Measurements from ENCODE around the gene GSE1. TPM values are rescaled to one million over a fixed set of nuclear protein-coding genes. Genes with fewer than 3 reads are reported as not detected.

Gene GSE1
- total RNA-seq, 4 donors from 2014 or later, result 45.1 to 89.3 (median 71.3) TPM

DNA sequence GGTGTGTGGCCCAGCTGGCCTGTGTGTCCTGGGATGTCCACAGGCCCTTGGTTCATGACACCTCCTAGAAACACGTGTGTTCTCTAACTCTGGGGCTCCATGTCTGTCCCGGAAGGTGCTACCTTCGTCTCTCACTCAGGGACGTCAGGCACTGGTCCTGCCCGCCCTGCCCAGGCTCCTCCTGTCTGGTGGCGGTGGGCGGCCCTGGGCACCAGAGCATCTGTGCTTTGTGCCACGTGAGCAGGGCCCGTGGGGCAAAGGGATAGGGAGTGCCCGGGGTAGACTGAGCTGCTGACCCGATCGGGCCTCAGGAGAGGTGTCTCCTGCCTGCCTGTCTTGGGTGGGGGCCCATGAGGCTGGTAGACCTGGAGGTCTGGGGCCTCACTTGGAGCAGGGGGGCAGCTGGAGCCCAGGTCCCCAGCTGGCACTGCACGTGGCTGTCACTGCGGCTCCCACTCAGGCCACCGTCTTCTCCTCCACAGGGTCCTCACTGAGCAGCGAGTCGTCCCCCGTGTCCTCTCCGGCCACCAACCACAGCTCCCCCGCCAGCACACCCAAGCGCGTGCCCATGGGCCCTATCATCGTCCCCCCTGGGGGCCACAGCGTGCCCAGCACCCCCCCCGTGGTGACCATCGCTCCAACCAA, 35.1 kb downstream of the GSE1 start:
- no peak overlapping the region for H3K27ac ChIP-seq
- H3K36me3 ChIP-seq, result peaks cover 0 to 9% of the 10 kb centered on the region in 2 donors
- no peak overlapping the region for H3K4me3 ChIP-seq
- H3K27me3 ChIP-seq, result no peaks in the 10 kb centered on the region
- no peaks in the 10 kb centered on the region for H3K9me3 ChIP-seq
- in situ Hi-C loops (cut with MboI; ENCODE audit: low sequenced_read_pairs in 4 of 4) (no loop called here), intact Hi-C loops (cut with DNase I; ENCODE audit: low total_unique reads) (no loop called here)
- peaks cover 9 to 12% of the 10 kb centered on the region in 2 donors for H3K4me1 ChIP-seq
- DNase-seq (no peak), ATAC-seq (no peak)
- TF ChIP-seq POLR2A (IDR thresholded peaks at IDR 0.05), result no peak
- TF ChIP-seq, protein P1, sequence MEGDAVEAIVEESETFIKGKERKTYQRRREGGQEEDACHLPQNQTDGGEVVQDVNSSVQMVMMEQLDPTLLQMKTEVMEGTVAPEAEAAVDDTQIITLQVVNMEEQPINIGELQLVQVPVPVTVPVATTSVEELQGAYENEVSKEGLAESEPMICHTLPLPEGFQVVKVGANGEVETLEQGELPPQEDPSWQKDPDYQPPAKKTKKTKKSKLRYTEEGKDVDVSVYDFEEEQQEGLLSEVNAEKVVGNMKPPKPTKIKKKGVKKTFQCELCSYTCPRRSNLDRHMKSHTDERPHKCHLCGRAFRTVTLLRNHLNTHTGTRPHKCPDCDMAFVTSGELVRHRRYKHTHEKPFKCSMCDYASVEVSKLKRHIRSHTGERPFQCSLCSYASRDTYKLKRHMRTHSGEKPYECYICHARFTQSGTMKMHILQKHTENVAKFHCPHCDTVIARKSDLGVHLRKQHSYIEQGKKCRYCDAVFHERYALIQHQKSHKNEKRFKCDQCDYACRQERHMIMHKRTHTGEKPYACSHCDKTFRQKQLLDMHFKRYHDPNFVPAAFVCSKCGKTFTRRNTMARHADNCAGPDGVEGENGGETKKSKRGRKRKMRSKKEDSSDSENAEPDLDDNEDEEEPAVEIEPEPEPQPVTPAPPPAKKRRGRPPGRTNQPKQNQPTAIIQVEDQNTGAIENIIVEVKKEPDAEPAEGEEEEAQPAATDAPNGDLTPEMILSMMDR (IDR thresholded peaks at IDR 0.05 in 4 of 5, conservative IDR thresholded peaks at IDR 0.05 in 1 of 5), result no peak

DNA sequence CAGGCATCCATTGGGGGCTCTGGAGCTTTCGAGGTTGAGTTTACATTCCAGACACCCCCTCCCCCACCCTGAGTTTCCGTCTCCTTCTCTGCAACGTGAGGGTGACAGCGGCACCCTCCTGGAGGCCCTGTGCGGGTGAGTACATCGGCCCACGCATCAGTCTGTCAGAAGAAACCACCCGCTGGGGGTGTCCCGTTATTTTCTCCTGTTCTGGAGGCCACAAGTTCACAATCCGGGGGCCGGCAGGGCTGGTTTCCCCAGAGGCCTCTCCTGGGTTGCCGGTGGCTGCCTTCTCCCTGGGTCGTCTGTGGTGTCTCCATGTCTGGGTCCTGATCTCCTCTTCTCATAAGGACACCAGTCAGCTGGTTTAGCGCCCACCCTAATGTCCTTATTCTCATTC, 35.7 kb downstream of the GSE1 start:
- no peak for DNase-seq
- intact Hi-C loops (cut with DNase I; ENCODE audit: low total_unique reads), result no loop called here
- TF ChIP-seq, protein P1 (IDR thresholded peaks at IDR 0.05 in 4 of 5, conservative IDR thresholded peaks at IDR 0.05 in 1 of 5), result no peak
- TF ChIP-seq POLR2A (IDR thresholded peaks at IDR 0.05), result no peak
- Histone ChIP-seq H3K27ac (no peak overlapping the region), H3K4me3 (no peak overlapping the region), H3K4me1 (peaks cover 13 to 17% of the 10 kb centered on the region in 2 donors), H3K36me3 (peaks cover 0 to 9% of the 10 kb centered on the region in 2 donors), H3K9me3 (no peaks in the 10 kb centered on the region), H3K27me3 (no peaks in the 10 kb centered on the region)
- in situ Hi-C loops (cut with MboI; ENCODE audit: low sequenced_read_pairs in 4 of 4), result no loop called here
- ATAC-seq, result no peak

DNA sequence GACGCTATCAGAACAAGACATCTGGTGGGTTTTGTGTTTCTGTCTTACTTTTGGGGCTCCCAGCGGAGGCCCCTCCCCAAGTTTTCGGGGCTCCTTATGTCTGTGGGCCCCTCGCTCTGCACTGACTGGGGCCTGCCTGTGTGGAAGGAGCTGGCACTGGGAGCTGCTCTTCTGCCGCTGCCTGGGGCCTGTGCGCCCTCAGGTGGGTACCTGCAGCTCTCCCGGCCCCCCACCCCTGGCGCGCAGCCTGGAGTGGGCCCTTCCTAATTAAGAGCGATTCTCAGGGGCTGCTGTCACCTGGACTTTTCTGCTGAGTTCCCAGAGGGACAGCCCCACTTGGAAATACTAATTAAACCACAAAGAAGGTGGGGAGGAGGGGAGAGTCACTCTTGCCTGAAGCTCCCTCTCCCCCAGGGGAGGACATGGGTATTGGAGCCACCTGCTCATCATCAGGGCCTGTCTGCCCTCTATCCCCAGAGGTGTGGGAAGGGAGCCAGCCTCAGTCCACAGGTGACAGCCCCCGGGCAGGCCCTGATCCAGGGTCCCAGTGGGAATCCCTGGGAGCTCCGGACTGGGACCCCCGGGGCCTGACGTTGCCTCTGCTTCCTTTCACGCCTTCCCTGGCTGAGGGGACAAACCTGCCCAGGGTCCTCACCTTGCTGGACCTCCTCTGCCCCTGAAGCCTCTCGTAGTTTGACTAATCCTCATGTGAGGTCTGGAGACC, 36.5 kb downstream of the GSE1 start:
- H3K27me3 ChIP-seq, result no peaks in the 10 kb centered on the region
- no peaks in the 10 kb centered on the region for H3K9me3 ChIP-seq

DNA sequence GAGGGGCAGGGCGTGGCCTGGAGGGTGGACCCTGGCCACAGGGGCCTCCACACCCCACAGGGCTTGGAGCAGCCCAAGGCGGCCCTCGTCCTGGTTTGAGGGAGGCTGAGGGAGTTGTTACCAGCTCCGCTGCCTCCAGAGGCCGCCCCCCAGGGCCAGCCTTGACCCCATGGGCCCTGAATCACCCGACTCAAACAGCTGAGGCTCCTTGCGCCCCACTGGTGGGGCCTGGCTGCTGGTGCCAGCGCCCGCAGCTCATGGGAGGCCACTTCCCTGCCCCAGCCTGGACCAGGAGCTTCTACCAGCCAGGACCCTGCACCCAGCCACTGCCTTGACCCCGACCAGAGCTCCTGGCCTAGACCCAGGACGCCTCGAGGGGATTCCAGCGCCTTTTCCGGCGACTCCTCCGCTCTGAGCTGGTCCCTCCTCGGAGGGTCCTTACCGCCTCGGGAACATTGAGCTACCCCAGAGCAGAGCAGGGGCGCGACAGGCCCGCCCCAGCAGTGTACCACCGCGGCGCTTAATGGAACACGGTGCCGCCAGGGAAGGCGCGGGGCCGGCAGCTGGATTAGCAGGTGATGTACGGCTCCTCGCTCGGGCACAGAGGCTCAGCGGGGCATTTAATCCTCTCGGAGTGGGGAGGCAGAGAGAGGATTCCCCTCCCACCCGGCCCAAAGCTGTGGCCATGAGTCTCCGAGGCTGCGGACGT, 37.2 kb downstream of the GSE1 start:
- intact Hi-C loops (cut with DNase I; ENCODE audit: low total_unique reads), result no loop called here

More for the DNA sequence above, 36.5 kb downstream of the GSE1 start:
- DNase-seq (no peak), ATAC-seq (no peak)
- intact Hi-C loops (cut with DNase I; ENCODE audit: low total_unique reads) (no loop called here), in situ Hi-C loops (cut with MboI; ENCODE audit: low sequenced_read_pairs in 4 of 4) (no loop called here)
- peaks cover 0 to 9% of the 10 kb centered on the region in 2 donors for H3K36me3 ChIP-seq
- no peak overlapping the region for H3K4me3 ChIP-seq
- H3K4me1 ChIP-seq, result peaks cover 13 to 17% of the 10 kb centered on the region in 2 donors
- no peak overlapping the region for H3K27ac ChIP-seq
- TF ChIP-seq, protein P1 (IDR thresholded peaks at IDR 0.05 in 4 of 5, conservative IDR thresholded peaks at IDR 0.05 in 1 of 5), result no peak
- no peak for TF ChIP-seq POLR2A (IDR thresholded peaks at IDR 0.05)

More for the DNA sequence above, 37.2 kb downstream of the GSE1 start:
- H3K36me3 ChIP-seq, result peaks cover 0 to 14% of the 10 kb centered on the region in 2 donors
- in situ Hi-C loops (cut with MboI; ENCODE audit: low sequenced_read_pairs in 4 of 4), result no loop called here
- no peak overlapping the region for H3K27ac ChIP-seq
- H3K4me1 ChIP-seq, result peaks cover 13 to 17% of the 10 kb centered on the region in 2 donors
- no peak overlapping the region for H3K4me3 ChIP-seq
- H3K27me3 ChIP-seq, result no peaks in the 10 kb centered on the region
- no peak for ATAC-seq
- no peaks in the 10 kb centered on the region for H3K9me3 ChIP-seq
- no peak for TF ChIP-seq POLR2A (IDR thresholded peaks at IDR 0.05)
- TF ChIP-seq, protein P1 (IDR thresholded peaks at IDR 0.05 in 4 of 5, conservative IDR thresholded peaks at IDR 0.05 in 1 of 5), result no peak
- no peak for DNase-seq

Data from gastrocnemius medialis (tissue), 4 donors.